ENCODE measurements around the gene SMURF2. TPM values are rescaled to one million over a fixed set of nuclear protein-coding genes. Genes with fewer than 3 reads are reported as not detected.

Gene SMURF2
- total RNA-seq, 1 experiment from 2014 or later = 57.6 TPM

GRCh38 chr17:64686705-64687104 lies 24.6 kb upstream of the SMURF2 start:
- peaks cover 17% of the 10 kb centered on the region for H3F3A ChIP-seq (ENCODE audit: insufficient read depth, low read depth)
- no peaks in the 10 kb centered on the region for H3K27me3 ChIP-seq (ENCODE audit: insufficient read depth, low read depth)
- no peaks in the 10 kb centered on the region for H3K9me2 ChIP-seq (ENCODE audit: insufficient read depth)
- H3K4me3 ChIP-seq = no peak overlapping the region
- no peaks in the 10 kb centered on the region for H4K20me1 ChIP-seq (ENCODE audit: insufficient read depth)
- no peak overlapping the region for H3K27ac ChIP-seq
- H2AFZ ChIP-seq = no peak overlapping the region
- no peaks in the 10 kb centered on the region for H3K79me2 ChIP-seq (ENCODE audit: low read depth)
- H3K4me1 ChIP-seq (replicated peaks; ENCODE audit: insufficient read depth) = peaks cover 30% of the 10 kb centered on the region
- no peaks in the 10 kb centered on the region for H3K9me3 ChIP-seq (ENCODE audit: insufficient read depth, low read depth)
- H3K4me2 ChIP-seq = no peak overlapping the region
- no peaks in the 10 kb centered on the region for H3K36me3 ChIP-seq (ENCODE audit: low read depth)
- intact Hi-C loops (cut with micrococcal nuclease; ENCODE audit: unreplicated experiment) = no loop called here
- ChIA-PET POLR2A (ENCODE audit: unreplicated experiment) (interaction anchor here (0.7 kb wide), 1 partner anchor 24 kb away, joined by 3 read pairs; no protein-coding TSS in a partner anchor), CTCF (no interaction called here)
- BruUV-seq (replicated peaks) = no TSS peak
- TF ChIP-seq CTCF (conservative IDR thresholded peaks at IDR 0.05) (no peak), EZH2 (IDR thresholded peaks at IDR 0.05; ENCODE audit: low read depth) (no peak)
- DNase-seq = no peak

GRCh38 chr17:64685705-64686104 lies 23.6 kb upstream of the SMURF2 start:
- H3K9me2 ChIP-seq (ENCODE audit: insufficient read depth) = no peaks in the 10 kb centered on the region
- TF ChIP-seq EZH2 (IDR thresholded peaks at IDR 0.05; ENCODE audit: low read depth) (no peak), CTCF (conservative IDR thresholded peaks at IDR 0.05) (no peak)
- CTCF ChIA-PET = no interaction called here
- DNase-seq = no peak
- no peak overlapping the region for H3K4me3 ChIP-seq
- no peaks in the 10 kb centered on the region for H3K79me2 ChIP-seq (ENCODE audit: low read depth)
- H4K20me1 ChIP-seq (ENCODE audit: insufficient read depth) = no peaks in the 10 kb centered on the region
- no peaks in the 10 kb centered on the region for H3K36me3 ChIP-seq (ENCODE audit: low read depth)
- H3F3A ChIP-seq (ENCODE audit: insufficient read depth, low read depth) = peaks cover 27% of the 10 kb centered on the region
- H3K27ac ChIP-seq = no peak overlapping the region
- H3K27me3 ChIP-seq (ENCODE audit: insufficient read depth, low read depth) = no peaks in the 10 kb centered on the region
- intact Hi-C loops (cut with micrococcal nuclease; ENCODE audit: unreplicated experiment) = no loop called here
- no peak overlapping the region for H2AFZ ChIP-seq
- POLR2A ChIA-PET (ENCODE audit: unreplicated experiment) = no interaction called here
- H3K4me1 ChIP-seq (replicated peaks; ENCODE audit: insufficient read depth) = peaks cover 40% of the 10 kb centered on the region
- BruUV-seq (replicated peaks) = no TSS peak
- no peak overlapping the region for H3K4me2 ChIP-seq
- no peaks in the 10 kb centered on the region for H3K9me3 ChIP-seq (ENCODE audit: insufficient read depth, low read depth)

- H3K4me2 ChIP-seq = no peak overlapping the region
- no peaks in the 10 kb centered on the region for H3K79me2 ChIP-seq (ENCODE audit: low read depth)
- H3K27ac ChIP-seq = peak overlapping the region; percentile 33; the same call in 1 of the 2 replicates
- no peak for DNase-seq
- H2AFZ ChIP-seq = no peak overlapping the region
- no peaks in the 10 kb centered on the region for H3K9me2 ChIP-seq (ENCODE audit: insufficient read depth)
- peaks cover 46% of the 10 kb centered on the region for H3F3A ChIP-seq (ENCODE audit: insufficient read depth, low read depth)
- H4K20me1 ChIP-seq (ENCODE audit: insufficient read depth) = no peaks in the 10 kb centered on the region
- H3K27me3 ChIP-seq (ENCODE audit: insufficient read depth, low read depth) = no peaks in the 10 kb centered on the region
- H3K9me3 ChIP-seq (ENCODE audit: insufficient read depth, low read depth) = no peaks in the 10 kb centered on the region
- TF ChIP-seq CTCF (conservative IDR thresholded peaks at IDR 0.05) = no peak
- no peak for TF ChIP-seq EZH2 (IDR thresholded peaks at IDR 0.05; ENCODE audit: low read depth)
- peaks cover 57% of the 10 kb centered on the region for H3K4me1 ChIP-seq (replicated peaks; ENCODE audit: insufficient read depth)
- no TSS peak for BruUV-seq (replicated peaks)
- intact Hi-C loops (cut with micrococcal nuclease; ENCODE audit: unreplicated experiment) = no loop called here
- ChIA-PET CTCF (no interaction called here), POLR2A (ENCODE audit: unreplicated experiment) (no interaction called here)
- H3K4me3 ChIP-seq = no peak overlapping the region
- no peaks in the 10 kb centered on the region for H3K36me3 ChIP-seq (ENCODE audit: low read depth)
These were observed 21.7 kb upstream of the SMURF2 start for GRCh38 chr17:64683796-64684195.

Data from PC-9 (cell line).